ENCODE measurements around the gene LZTS2.

The LZTS2 gene

DNA sequence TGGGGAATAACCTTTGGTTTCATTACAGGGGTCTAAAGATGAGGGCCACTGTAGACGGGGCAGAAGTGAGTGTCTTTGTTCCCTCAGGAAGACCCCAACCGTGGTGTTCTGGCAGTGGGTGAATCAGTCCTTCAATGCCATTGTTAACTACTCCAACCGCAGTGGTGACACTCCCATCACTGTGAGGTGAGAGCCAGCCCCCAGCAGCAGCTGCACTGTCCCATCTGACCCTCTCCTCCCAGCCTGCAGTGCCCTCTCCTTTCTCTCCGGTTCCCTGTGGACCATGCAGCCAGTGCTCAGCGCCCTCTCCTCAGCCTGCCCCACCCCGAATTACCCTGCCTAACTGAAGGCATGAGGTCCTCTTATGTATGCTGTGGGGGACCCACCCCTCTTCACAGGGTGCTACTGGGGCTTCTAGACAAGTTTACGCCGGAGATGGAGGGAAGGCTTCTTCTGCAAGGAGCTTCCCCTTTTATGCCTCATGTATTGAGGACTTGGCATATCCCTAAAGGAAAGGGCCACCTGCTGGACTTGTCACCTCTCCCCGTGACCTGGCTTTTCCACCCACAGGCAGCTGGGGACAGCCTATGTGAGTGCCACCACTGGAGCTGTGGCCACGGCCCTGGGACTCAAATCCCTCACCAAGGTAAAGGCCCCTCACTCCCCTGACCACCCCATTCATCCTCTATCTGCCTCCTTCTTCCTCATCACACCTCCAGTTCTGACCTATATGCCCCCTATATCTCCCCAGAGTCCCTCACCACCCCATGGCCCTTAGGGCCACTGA lies 36.5 kb downstream of the LZTS2 start:
- TF ChIP-seq GATA3 (IDR thresholded peaks at IDR 0.05; ENCODE audit: low read depth, low read length) (no peak), GATA2 (IDR thresholded peaks at IDR 0.05; ENCODE audit: low read depth, low read length) (no peak)

GRCh38 chr10:101036726-101037125 lies 37.1 kb downstream of the LZTS2 start:
- TF ChIP-seq GATA2 (IDR thresholded peaks at IDR 0.05; ENCODE audit: low read depth, low read length) = no peak
- TF ChIP-seq GATA3 (IDR thresholded peaks at IDR 0.05; ENCODE audit: low read depth, low read length) = no peak

- no peak for TF ChIP-seq GATA2 (IDR thresholded peaks at IDR 0.05; ENCODE audit: low read depth, low read length)
- TF ChIP-seq GATA3 (IDR thresholded peaks at IDR 0.05; ENCODE audit: low read depth, low read length) = no peak
Measured at GRCh38 chr10:101038484-101038883, 38.9 kb downstream of the LZTS2 start.

GRCh38 chr10:101040061-101040460 lies 40.5 kb downstream of the LZTS2 start:
- TF ChIP-seq GATA3 (IDR thresholded peaks at IDR 0.05; ENCODE audit: low read depth, low read length) (no peak), GATA2 (IDR thresholded peaks at IDR 0.05; ENCODE audit: low read depth, low read length) (no peak)

DNA sequence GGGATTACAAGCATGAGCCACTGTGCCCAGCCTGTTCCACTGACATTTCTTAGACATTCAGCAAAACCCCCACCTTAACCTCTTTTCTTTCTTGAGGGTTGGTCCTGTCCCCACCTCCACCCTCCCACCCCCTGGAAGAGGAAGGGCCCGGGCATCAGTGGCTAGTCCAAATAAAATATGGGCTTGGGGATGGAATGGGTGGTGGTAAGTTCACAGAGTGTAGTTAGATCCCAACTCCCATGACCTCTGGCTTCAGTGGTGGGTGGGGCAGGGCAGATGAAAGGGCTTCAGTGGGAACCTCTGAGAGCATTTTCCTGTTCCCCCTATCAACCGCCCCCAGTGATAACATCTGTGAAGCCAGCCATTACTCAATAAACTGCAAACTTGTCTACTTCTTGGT lies 41.2 kb downstream of the LZTS2 start:
- TF ChIP-seq GATA2 (IDR thresholded peaks at IDR 0.05; ENCODE audit: low read depth, low read length) = no peak
- TF ChIP-seq GATA3 (IDR thresholded peaks at IDR 0.05; ENCODE audit: low read depth, low read length) = no peak

- TF ChIP-seq GATA2 (IDR thresholded peaks at IDR 0.05; ENCODE audit: low read depth, low read length) (no peak), GATA3 (IDR thresholded peaks at IDR 0.05; ENCODE audit: low read depth, low read length) (no peak)
Measured at GRCh38 chr10:101041252-101041761, 41.7 kb downstream of the LZTS2 start.

DNA sequence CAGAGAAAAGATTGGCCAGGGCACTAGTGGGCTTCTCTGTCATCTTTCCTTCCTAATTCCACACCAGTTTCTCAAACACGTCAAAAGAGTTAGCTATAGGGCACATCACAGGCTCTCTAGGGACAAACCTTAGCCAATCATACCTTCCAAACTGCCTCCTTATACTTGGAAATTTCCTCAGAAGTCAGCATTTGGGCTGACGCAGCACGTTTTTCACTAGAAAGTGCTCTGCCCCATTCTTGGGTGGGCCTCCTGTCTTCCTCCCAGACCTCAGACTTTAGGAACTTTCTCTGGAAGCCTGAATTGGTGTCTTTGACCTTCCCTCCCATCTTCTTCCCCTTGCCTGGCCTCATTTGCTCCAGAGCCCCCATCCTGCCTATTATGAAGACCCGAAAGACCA lies 42.5 kb downstream of the LZTS2 start:
- no peak for TF ChIP-seq GATA3 (IDR thresholded peaks at IDR 0.05; ENCODE audit: low read depth, low read length)
- TF ChIP-seq GATA2 (IDR thresholded peaks at IDR 0.05; ENCODE audit: low read depth, low read length) = no peak

GRCh38 chr10:101042667-101043362 lies 43.2 kb downstream of the LZTS2 start:
- no peak for TF ChIP-seq GATA3 (IDR thresholded peaks at IDR 0.05; ENCODE audit: low read depth, low read length)
- no peak for TF ChIP-seq GATA2 (IDR thresholded peaks at IDR 0.05; ENCODE audit: low read depth, low read length)

- TF ChIP-seq GATA2 (IDR thresholded peaks at IDR 0.05; ENCODE audit: low read depth, low read length) (no peak), GATA3 (IDR thresholded peaks at IDR 0.05; ENCODE audit: low read depth, low read length) (no peak)
Measured at GRCh38 chr10:101043363-101043707, 43.7 kb downstream of the LZTS2 start.

GRCh38 chr10:101044117-101044516 lies 44.5 kb downstream of the LZTS2 start:
- no peak for TF ChIP-seq GATA2 (IDR thresholded peaks at IDR 0.05; ENCODE audit: low read depth, low read length)
- no peak for TF ChIP-seq GATA3 (IDR thresholded peaks at IDR 0.05; ENCODE audit: low read depth, low read length)

DNA sequence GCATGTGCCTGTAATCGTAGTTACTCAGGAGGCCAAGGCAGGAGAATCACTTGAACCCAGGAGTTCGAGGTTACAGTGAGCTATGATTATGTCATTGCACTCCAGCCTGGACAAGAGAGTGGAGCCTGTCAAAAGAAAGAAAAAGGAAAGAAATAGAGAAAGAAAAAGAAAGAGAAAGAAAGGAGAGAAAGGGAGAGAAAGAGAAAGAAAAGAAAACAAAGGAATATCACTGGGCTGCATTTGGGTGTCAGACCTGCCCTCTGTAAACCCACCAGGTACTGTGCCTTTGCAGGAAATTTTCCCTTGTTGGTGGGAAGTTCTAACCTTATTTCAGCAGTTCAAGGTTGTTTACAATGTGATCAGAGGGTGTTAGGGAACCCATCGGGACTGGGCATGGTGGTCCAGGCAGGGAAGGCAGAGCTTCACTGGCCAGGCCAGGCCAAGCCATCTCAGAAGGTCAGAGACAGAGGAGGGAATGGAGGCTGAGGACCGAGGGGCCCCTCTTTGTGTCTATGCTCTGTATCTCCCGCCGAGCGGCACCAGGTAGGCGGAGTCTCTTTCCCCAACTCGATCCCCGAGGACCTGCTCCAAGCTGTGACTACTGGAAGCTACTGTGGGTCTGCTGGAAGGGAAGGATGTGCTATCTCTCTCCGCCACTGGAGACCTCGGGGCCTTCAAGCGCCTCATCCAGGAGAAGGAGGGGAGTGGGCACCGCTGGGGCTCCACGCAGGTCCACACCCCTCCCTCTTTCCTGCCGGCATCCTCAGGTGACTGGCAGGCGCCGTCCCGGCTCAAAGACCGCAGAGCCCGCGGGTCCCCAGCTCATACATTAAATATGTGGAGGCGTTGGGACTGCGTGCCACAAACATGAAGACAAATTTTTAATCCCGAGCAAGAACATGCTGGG lies 47.0 kb downstream of the LZTS2 start:
- TF ChIP-seq GATA3 (IDR thresholded peaks at IDR 0.05; ENCODE audit: low read depth, low read length) (no peak), GATA2 (IDR thresholded peaks at IDR 0.05; ENCODE audit: low read depth, low read length) (no peak)

- no peak for TF ChIP-seq GATA3 (IDR thresholded peaks at IDR 0.05; ENCODE audit: low read depth, low read length)
- no peak for TF ChIP-seq GATA2 (IDR thresholded peaks at IDR 0.05; ENCODE audit: low read depth, low read length)
Measured at GRCh38 chr10:101047268-101047667, 47.7 kb downstream of the LZTS2 start.

DNA sequence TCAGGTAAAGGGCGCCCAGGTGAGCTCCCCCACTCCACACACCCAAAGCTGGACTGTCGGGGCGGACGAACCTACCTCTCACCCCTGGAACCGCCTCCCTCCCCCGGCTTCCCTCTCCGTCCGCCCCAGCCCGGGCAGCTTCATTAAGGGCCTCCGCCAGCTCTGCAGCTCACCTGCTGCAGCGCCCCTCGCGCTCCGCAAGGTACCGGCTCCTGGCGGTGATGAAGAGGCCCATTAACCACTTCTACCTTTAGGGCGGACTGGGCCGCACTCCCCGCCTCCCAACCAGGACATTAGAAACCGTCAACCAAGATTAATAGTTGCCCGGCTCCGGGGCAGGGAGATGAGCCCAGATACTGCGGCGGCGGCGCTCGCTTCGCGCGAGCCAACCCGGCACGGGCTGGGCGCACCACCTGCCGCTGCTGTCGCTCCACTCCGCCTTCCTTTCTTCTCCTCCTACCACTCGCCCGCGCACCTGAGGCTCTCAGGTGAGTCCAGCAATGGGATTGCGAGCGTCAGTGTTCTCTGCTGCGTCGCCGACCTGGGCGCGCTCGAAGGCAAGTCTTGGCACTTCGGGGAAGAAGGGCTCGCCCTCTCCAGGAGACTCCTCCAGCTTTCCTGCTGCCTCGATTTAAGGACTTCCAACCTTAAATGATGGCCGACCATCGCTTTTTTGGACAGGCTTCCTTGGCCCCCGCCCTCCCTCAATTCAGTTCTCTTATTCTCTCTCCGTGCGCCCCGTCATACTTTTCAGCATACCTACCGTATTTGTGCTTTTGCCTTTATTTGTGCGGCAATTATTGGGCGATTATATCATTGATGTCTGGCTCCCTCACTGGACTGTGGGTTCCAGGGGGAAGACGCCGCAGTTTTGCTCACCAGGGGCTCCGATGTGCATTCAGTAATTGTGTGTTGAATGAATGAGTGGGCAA lies 48.6 kb downstream of the LZTS2 start:
- TF ChIP-seq GATA2 (IDR thresholded peaks at IDR 0.05; ENCODE audit: low read depth, low read length) (no peak), GATA3 (IDR thresholded peaks at IDR 0.05; ENCODE audit: low read depth, low read length) (no peak)

Data from SH-SY5Y (cell line).